ENCODE data around the gene BRD3. TPM values are rescaled to one million over a fixed set of nuclear protein-coding genes. Genes with fewer than 3 reads are reported as not detected.

The BRD3 gene
- total RNA-seq, 1 experiment from 2014 or later = 63.1 TPM

- WGBS (ENCODE audit: extremely low coverage, insufficient read length, low lambda C conversion rate) = no CpG with 5 or more reads among the region's 66 CpGs
These were observed 42.0 kb downstream of the BRD3 start for GRCh38 chr9:134025606-134026541.

More at GRCh38 chr9:134025606-134026541, 42.0 kb downstream of the BRD3 start:
- Mint-ChIP-seq H3K36me3 (ENCODE audit: insufficient read depth in 1 of 3, low read depth in 3 of 3) (peaks cover 0 to 14% (median 14%) of the 10 kb centered on the region in 3 experiments; a peak in 5 of 7 replicates), H3K4me3 (peak overlapping the region; percentile 77 to 82), H3K4me1 (peaks cover 11 to 17% of the 10 kb centered on the region in 2 experiments), H3K9me3 (no peaks in the 10 kb centered on the region), H3K27me3 (ENCODE audit: low read depth) (peaks cover 2% of the 10 kb centered on the region), H3K27ac (no peak overlapping the region; a peak in 1 of 7 replicates)
- no peaks in the 10 kb centered on the region for H3K27me3 ChIP-seq (ENCODE audit: insufficient read depth, low read length)
- no peak overlapping the region for H2AFZ ChIP-seq (ENCODE audit: low read length)
- H3K14ac ChIP-seq (ENCODE audit: insufficient read depth, low read length) = no peak overlapping the region
- no peaks in the 10 kb centered on the region for H3K9me3 ChIP-seq (ENCODE audit: control insufficient read depth, low read depth, low read length)
- H4K91ac ChIP-seq (ENCODE audit: insufficient read length, low read depth, low read length) = no peak overlapping the region
- H3K4me1 ChIP-seq (ENCODE audit: insufficient read depth, low read length) = no peaks in the 10 kb centered on the region
- peak overlapping the region; percentile 73 for H3K4me2 ChIP-seq (ENCODE audit: insufficient read depth, insufficient read length, low read length)
- DNase-seq = peak; percentile 77
- no peak overlapping the region for H3K9ac ChIP-seq (ENCODE audit: extremely low read depth, insufficient read length, low read length)
- H3K79me1 ChIP-seq (ENCODE audit: insufficient read depth, low read depth, low read length, poor library complexity, severe bottlenecking) = no peaks in the 10 kb centered on the region
- no peak overlapping the region for H2BK120ac ChIP-seq (ENCODE audit: low read depth, low read length, poor library complexity, severe bottlenecking)
- no peak overlapping the region for H4K8ac ChIP-seq (replicated peaks; ENCODE audit: insufficient read length, low read depth, low read length)
- H3K79me2 ChIP-seq (ENCODE audit: insufficient read depth, low read length) = no peaks in the 10 kb centered on the region
- no peak overlapping the region for H4K5ac ChIP-seq (ENCODE audit: insufficient read length, low read depth, low read length)
- H3K27ac ChIP-seq (ENCODE audit: insufficient read length, low read depth, low read length) = no peak overlapping the region
- no peak overlapping the region for H2BK20ac ChIP-seq (ENCODE audit: low read depth, low read length, poor library complexity, severe bottlenecking)
- H3K23me2 ChIP-seq (ENCODE audit: insufficient read length, low read depth, low read length, poor library complexity, severe bottlenecking) = peaks cover 5% of the 10 kb centered on the region
- H4K20me1 ChIP-seq (ENCODE audit: control insufficient read depth, insufficient read depth, insufficient read length) = no peaks in the 10 kb centered on the region
- H2BK12ac ChIP-seq (ENCODE audit: insufficient read length, low read depth, low read length) = no peak overlapping the region
- H3K56ac ChIP-seq (ENCODE audit: insufficient read length, low read depth, low read length) = no peak overlapping the region
- no peak overlapping the region for H3K23ac ChIP-seq (ENCODE audit: insufficient read length, low read depth, low read length)
- peak; percentile 57 for TF ChIP-seq CTCF (conservative IDR thresholded peaks at IDR 0.05)
- no peak overlapping the region for H2AK5ac ChIP-seq (ENCODE audit: insufficient read length, low read length)
- no peak overlapping the region for H2BK15ac ChIP-seq (ENCODE audit: low read depth, low read length)
- no peak overlapping the region for H2BK5ac ChIP-seq (ENCODE audit: insufficient read length, low read length)
- no peak overlapping the region for H3K4ac ChIP-seq (ENCODE audit: low read depth, low read length)
- no peak overlapping the region for H3T11ph ChIP-seq (ENCODE audit: low read length)
- no peak overlapping the region for H3K18ac ChIP-seq (ENCODE audit: insufficient read length, low read depth, low read length)

All from H9 (cell line).